Measurements from ENCODE around the gene GREM1. TPM values are rescaled to one million over a fixed set of nuclear protein-coding genes. Genes with fewer than 3 reads are reported as not detected.

The GREM1 gene
- total and polyA plus RNA-seq, 2 of the 8 experiments (the other 6 are each of a cell fraction or from before 2014, with no cell fraction given): 0.12 to 1.1 TPM

GRCh38 chr15:32716216-32716914 lies 1.4 kb upstream of the GREM1 start (continued):
- TF ChIP-seq SAP30 (IDR thresholded peaks at IDR 0.05; ENCODE audit: insufficient read depth, insufficient replicate concordance, low read length) (no peak), POU5F1 (IDR thresholded peaks at IDR 0.05; ENCODE audit: low read depth, low read length) (no peak), SUZ12 (IDR thresholded peaks at IDR 0.05; ENCODE audit: low read length) (no peak), JUND (IDR thresholded peaks at IDR 0.05; ENCODE audit: low read length) (no peak), KDM1A (IDR thresholded peaks at IDR 0.05; ENCODE audit: borderline replicate concordance, low read length) (no peak), KDM5A (IDR thresholded peaks at IDR 0.05; ENCODE audit: low read length) (no peak), HDAC6 (IDR thresholded peaks at IDR 0.05; ENCODE audit: low read depth, low read length) (no peak), GABPA (IDR thresholded peaks at IDR 0.05; ENCODE audit: borderline replicate concordance, insufficient read depth, low read length) (no peak), SP4 (IDR thresholded peaks at IDR 0.05; ENCODE audit: low read length) (no peak), JUN (IDR thresholded peaks at IDR 0.05; ENCODE audit: low read depth, low read length) (no peak)

All from H1 (cell line).